Measurements from ENCODE around the gene SCN2A. TPM values are rescaled to one million over a fixed set of nuclear protein-coding genes. Genes with fewer than 3 reads are reported as not detected.

The SCN2A gene
- 0.39 TPM for total RNA-seq (ENCODE audit: unreplicated experiment)
- long read RNA-seq = 0 reads

- Mint-ChIP-seq H3K4me3 (ENCODE audit: unreplicated experiment) (no peak within 1 kb of the TSS), H3K4me1 (ENCODE audit: low read depth, unreplicated experiment) (no peaks in the 10 kb centered on the region), H3K9me3 (ENCODE audit: unreplicated experiment) (no peaks in the 10 kb centered on the region), H3K36me3 (ENCODE audit: unreplicated experiment) (no peaks in the 10 kb centered on the region), H3K27me3 (ENCODE audit: unreplicated experiment) (no peaks in the 10 kb centered on the region), H3K27ac (ENCODE audit: unreplicated experiment) (no peak within 1 kb of the TSS)
- DNase-seq = no peak
- TF ChIP-seq CTCF (IDR thresholded peaks at IDR 0.05; ENCODE audit: partially characterized antibody, unreplicated experiment) = peak; percentile 84
These were observed at the start of gene SCN2A for GRCh38 chr2:165239230-165239629. TSS of gene SCN2A (plus strand) at chr2:165239414. CDS start at chr2:165295824, 56,410 bp downstream.

GRCh38 chr2:165191096-165191728 is 48.0 kb upstream of the SCN2A start:
- H3K27ac Mint-ChIP-seq (ENCODE audit: unreplicated experiment) = no peak overlapping the region

GRCh38 chr2:165192729-165193128 is 46.5 kb upstream of the SCN2A start:
- no peaks in the 10 kb centered on the region for H3K27me3 Mint-ChIP-seq (ENCODE audit: unreplicated experiment)
- no peak overlapping the region for H3K27ac Mint-ChIP-seq (ENCODE audit: unreplicated experiment)
- peaks cover 1% of the 10 kb centered on the region for H3K4me1 Mint-ChIP-seq (ENCODE audit: low read depth, unreplicated experiment)
- DNase-seq = no peak
- H3K4me3 Mint-ChIP-seq (ENCODE audit: unreplicated experiment) = no peak overlapping the region
- peaks cover 2% of the 10 kb centered on the region for H3K9me3 Mint-ChIP-seq (ENCODE audit: unreplicated experiment)
- TF ChIP-seq CTCF (IDR thresholded peaks at IDR 0.05; ENCODE audit: partially characterized antibody, unreplicated experiment) = no peak
- no peaks in the 10 kb centered on the region for H3K36me3 Mint-ChIP-seq (ENCODE audit: unreplicated experiment)

More at GRCh38 chr2:165191096-165191728, 48.0 kb upstream of the SCN2A start:
- Mint-ChIP-seq H3K27me3 (ENCODE audit: unreplicated experiment) (no peaks in the 10 kb centered on the region), H3K36me3 (ENCODE audit: unreplicated experiment) (no peaks in the 10 kb centered on the region), H3K4me1 (ENCODE audit: low read depth, unreplicated experiment) (peaks cover 1% of the 10 kb centered on the region), H3K4me3 (ENCODE audit: unreplicated experiment) (no peak overlapping the region), H3K9me3 (ENCODE audit: unreplicated experiment) (peaks cover 2% of the 10 kb centered on the region)
- no peak for DNase-seq
- TF ChIP-seq CTCF (IDR thresholded peaks at IDR 0.05; ENCODE audit: partially characterized antibody, unreplicated experiment) = no peak

GRCh38 chr2:165193178-165193777 is 45.9 kb upstream of the SCN2A start:
- H3K4me3 Mint-ChIP-seq (ENCODE audit: unreplicated experiment) = no peak overlapping the region
- TF ChIP-seq CTCF (IDR thresholded peaks at IDR 0.05; ENCODE audit: partially characterized antibody, unreplicated experiment) = no peak
- H3K27ac Mint-ChIP-seq (ENCODE audit: unreplicated experiment) = no peak overlapping the region
- DNase-seq = no peak
- H3K9me3 Mint-ChIP-seq (ENCODE audit: unreplicated experiment) = peaks cover 2% of the 10 kb centered on the region
- H3K27me3 Mint-ChIP-seq (ENCODE audit: unreplicated experiment) = no peaks in the 10 kb centered on the region
- H3K4me1 Mint-ChIP-seq (ENCODE audit: low read depth, unreplicated experiment) = peaks cover 1% of the 10 kb centered on the region
- H3K36me3 Mint-ChIP-seq (ENCODE audit: unreplicated experiment) = no peaks in the 10 kb centered on the region

- Mint-ChIP-seq H3K27me3 (ENCODE audit: unreplicated experiment) (no peaks in the 10 kb centered on the region), H3K27ac (ENCODE audit: unreplicated experiment) (no peak overlapping the region), H3K4me3 (ENCODE audit: unreplicated experiment) (no peak overlapping the region), H3K4me1 (ENCODE audit: low read depth, unreplicated experiment) (no peaks in the 10 kb centered on the region), H3K36me3 (ENCODE audit: unreplicated experiment) (no peaks in the 10 kb centered on the region), H3K9me3 (ENCODE audit: unreplicated experiment) (peaks cover 2% of the 10 kb centered on the region)
- no peak for TF ChIP-seq CTCF (IDR thresholded peaks at IDR 0.05; ENCODE audit: partially characterized antibody, unreplicated experiment)
- no peak for DNase-seq
These were observed 42.8 kb upstream of the SCN2A start for GRCh38 chr2:165196411-165196810.
